Measurements from ENCODE around the gene SLC48A1.

The SLC48A1 gene

DNA sequence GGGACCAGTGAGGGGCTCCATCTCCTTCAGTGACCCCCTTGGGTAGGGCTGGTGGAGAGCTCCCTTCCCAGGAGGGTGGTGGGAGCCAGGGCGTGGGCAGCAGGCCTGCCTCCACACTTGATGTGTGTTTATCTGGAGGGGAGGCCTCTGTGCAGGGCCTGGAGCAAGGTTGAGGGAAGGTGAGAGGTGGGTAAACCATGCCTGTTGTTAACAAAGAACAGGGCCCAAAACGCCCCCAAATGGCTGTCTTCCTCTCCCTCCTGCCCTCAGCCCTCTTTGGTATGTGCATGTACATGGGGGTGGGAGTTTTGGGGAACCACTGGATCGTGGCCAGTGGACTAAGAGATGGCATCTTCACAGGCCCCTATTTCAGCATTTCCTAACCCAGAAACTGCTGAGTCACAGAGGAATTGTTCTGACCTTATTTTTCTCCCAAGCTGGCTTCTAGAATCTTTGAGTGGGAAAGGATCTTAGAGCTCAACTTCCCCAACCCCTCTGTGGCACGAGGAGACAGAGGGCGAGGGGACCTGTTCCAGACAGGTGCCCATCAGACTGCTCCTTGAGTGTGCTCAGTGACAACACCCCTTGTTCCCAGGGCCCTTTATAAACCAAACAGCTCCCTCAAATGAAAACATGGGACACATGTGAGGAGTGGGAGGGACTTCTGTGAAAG is 3.6 kb downstream of the SLC48A1 start:
- no peak overlapping the region for H3K4me3 ChIP-seq (ENCODE audit: low read depth, low read length)
- TF ChIP-seq, protein P1, sequence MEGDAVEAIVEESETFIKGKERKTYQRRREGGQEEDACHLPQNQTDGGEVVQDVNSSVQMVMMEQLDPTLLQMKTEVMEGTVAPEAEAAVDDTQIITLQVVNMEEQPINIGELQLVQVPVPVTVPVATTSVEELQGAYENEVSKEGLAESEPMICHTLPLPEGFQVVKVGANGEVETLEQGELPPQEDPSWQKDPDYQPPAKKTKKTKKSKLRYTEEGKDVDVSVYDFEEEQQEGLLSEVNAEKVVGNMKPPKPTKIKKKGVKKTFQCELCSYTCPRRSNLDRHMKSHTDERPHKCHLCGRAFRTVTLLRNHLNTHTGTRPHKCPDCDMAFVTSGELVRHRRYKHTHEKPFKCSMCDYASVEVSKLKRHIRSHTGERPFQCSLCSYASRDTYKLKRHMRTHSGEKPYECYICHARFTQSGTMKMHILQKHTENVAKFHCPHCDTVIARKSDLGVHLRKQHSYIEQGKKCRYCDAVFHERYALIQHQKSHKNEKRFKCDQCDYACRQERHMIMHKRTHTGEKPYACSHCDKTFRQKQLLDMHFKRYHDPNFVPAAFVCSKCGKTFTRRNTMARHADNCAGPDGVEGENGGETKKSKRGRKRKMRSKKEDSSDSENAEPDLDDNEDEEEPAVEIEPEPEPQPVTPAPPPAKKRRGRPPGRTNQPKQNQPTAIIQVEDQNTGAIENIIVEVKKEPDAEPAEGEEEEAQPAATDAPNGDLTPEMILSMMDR (IDR thresholded peaks at IDR 0.05; ENCODE audit: borderline replicate concordance, insufficient read depth, low read depth, low read length) = no peak

DNA sequence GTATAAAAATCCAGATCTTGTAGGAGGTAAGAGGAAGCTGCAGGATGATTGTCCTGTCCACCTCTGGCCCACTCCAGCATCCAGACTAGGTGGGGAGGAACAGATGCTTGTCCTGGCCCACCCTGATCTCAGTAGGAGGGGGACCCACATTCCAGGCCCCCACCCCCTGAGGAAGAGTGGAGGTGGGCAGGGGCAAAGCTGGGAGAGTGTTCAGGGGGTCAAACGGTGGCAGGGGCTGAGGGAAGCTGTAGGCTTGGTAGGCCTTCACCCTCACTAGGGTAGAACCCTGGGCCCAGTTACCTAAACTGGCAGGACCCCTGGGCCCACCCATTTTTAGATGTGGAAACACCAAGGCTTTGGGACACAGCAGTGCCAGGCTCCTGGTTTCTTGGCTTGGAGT is 4.1 kb downstream of the SLC48A1 start:
- TF ChIP-seq, protein P1 (IDR thresholded peaks at IDR 0.05; ENCODE audit: borderline replicate concordance, insufficient read depth, low read depth, low read length) = no peak
- no peak overlapping the region for H3K4me3 ChIP-seq (ENCODE audit: low read depth, low read length)

DNA sequence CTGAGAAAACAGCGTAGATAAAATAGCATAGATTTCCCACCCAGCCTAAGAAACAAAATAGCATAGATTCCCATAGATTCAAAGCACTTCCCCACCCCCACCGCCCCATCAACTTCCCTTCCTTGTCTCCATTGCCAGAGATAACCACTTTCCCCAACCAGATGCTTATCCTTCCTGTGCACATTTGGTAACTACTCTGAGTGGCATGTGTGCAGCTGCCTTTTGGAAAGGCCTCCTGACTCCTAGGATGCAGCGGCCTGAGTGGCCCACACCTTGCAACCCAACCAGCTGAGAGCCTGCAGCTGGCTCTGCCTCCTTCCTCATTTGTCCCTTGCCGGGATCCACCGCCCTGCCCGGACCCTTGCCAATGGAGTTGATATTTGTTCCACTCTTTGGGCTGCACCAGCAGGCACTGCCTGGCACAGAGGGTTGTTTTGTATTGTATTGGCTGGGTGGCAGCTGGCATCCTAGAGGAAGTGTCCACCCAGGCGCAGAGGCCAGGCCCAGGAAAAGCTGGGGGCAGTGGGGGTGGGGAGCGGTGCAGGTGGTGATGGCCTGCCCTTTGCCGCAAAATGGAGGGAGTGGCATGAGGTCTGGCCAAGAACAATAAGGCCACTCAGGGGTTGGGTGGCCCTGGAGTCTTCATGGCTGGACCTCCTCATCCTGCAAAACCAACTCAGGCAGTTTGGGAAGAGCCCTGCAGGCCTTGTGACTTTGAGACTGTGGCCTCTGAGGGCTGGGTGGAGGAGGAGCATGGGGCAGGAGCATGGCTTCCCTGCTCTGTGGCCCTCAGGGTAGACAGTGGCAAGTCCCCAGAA is 4.9 kb downstream of the SLC48A1 start:
- TF ChIP-seq, protein P1 (IDR thresholded peaks at IDR 0.05; ENCODE audit: borderline replicate concordance, insufficient read depth, low read depth, low read length) = no peak

DNA sequence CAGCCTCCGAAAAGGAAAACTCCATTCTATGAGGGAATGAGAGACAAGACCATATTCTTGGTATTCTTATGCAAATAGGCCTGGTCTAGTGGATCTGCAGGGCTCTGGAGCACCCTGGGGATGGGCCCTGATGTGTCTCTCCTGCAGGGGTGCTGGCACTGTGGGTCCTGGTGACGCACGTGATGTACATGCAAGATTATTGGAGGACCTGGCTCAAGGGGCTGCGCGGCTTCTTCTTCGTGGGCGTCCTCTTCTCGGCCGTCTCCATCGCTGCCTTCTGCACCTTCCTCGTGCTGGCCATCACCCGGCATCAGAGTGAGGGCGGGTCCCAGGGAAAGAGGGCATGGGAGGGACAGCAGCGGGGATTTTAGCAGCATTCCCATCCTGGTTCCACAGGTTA is 5.8 kb downstream of the SLC48A1 start:
- H3K4me3 ChIP-seq (ENCODE audit: low read depth, low read length) = no peak overlapping the region
- TF ChIP-seq, protein P1 (IDR thresholded peaks at IDR 0.05; ENCODE audit: borderline replicate concordance, insufficient read depth, low read depth, low read length) = no peak

More for the DNA sequence above, 4.9 kb downstream of the SLC48A1 start:
- no peak overlapping the region for H3K4me3 ChIP-seq (ENCODE audit: low read depth, low read length)

DNA sequence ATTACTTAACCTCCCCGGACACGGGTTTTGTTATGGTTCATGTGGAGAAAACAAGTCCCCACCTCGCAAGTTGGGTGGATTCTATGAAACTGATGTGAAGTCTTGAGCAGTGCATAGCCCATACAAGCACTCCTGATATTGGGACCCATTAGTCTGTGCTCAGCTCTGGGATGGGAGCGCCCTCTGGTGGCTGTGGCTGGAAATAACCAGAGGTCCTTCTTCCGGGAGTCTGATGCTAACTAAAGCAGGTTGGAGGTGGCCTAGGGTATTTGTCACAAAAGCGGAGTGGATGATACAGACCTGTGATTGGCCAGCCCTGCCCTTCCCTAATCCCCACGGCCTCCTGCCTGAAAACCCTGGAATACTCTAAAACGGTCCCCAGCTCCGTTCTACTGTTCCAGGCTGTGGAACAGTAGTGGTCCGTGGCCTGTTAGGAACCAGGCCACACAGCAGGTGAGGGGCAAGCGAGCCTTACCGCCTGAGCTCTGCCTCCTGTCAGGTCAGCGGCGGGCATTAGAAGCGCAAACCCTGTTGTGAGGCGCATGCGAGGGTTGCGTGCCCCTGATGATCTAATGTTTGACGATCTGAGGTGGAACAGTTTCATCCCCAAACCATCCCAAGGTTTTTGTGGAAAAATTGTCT is 6.4 kb downstream of the SLC48A1 start:
- TF ChIP-seq, protein P1 (IDR thresholded peaks at IDR 0.05; ENCODE audit: borderline replicate concordance, insufficient read depth, low read depth, low read length) = peak; percentile 89
- H3K4me3 ChIP-seq (ENCODE audit: low read depth, low read length) = no peak overlapping the region

DNA sequence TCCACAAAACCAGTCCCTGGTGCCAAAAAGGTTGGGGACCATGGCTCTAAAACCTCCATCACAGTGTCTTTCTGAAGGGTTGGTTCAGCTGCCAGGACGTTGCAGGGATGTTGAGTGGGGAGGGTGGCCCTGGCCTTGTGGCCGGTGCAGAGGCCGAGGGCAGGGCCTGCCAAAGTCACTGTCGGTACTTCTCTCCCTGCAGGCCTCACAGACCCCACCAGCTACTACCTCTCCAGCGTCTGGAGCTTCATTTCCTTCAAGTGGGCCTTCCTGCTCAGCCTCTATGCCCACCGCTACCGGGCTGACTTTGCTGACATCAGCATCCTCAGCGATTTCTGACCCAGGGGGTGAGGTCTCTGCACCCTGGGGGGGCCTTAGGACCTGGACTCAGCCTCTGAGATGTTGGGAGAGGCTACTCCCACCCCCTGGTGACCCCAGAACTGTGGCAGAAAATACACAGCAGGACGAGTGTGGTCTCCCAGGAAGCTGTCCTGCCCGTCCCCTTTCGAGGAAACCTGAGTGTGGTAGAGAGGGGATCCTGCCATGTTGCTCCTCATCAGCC is 7.0 kb downstream of the SLC48A1 start:
- TF ChIP-seq, protein P1 (IDR thresholded peaks at IDR 0.05; ENCODE audit: borderline replicate concordance, insufficient read depth, low read depth, low read length) = no peak
- H3K4me3 ChIP-seq (ENCODE audit: low read depth, low read length) = no peak overlapping the region
